ENCODE data around the gene OR1A1.
"Not testable (repeated sequence)": the region's sequence is repeated elsewhere in the genome, so short reads cannot be mapped to it uniquely, and the experiment has no call there.

OR1A1 gene

GRCh38 chr17:3207367-3207766 is at the start of gene OR1A1:
Gene OR1A1 (plus strand): TSS chr17:3207667. CDS start chr17:3215621, 7,954 bp downstream.
- DNase-seq, result no peak

GRCh38 chr17:3167574-3167973 is 39.9 kb upstream of the OR1A1 start:
- DNase-seq, result no peak

GRCh38 chr17:3189961-3190360 is 17.5 kb upstream of the OR1A1 start:
- DNase-seq, result no peak

GRCh38 chr17:3197219-3197618 is 10.2 kb upstream of the OR1A1 start, which contains the start of gene OR1A2:
Gene OR1A2 (plus strand): TSS chr17:3197519. CDS start chr17:3197519, 0 bp downstream.
- DNase-seq, result no peak

- DNase-seq, result no peak
Observed at GRCh38 chr17:3208484-3208883, 1.0 kb downstream of the OR1A1 start.

GRCh38 chr17:3213001-3213400 is 5.5 kb downstream of the OR1A1 start:
- DNase-seq, result no peak

- no peak for DNase-seq
Observed at GRCh38 chr17:3213587-3213986, 6.1 kb downstream of the OR1A1 start.

GRCh38 chr17:3219978-3220377 is 12.5 kb downstream of the OR1A1 start:
- DNase-seq, result not testable (repeated sequence)

- no peak for DNase-seq
Observed at GRCh38 chr17:3221850-3222249, 14.4 kb downstream of the OR1A1 start.

GRCh38 chr17:3222505-3222904 is 15.0 kb downstream of the OR1A1 start:
- no peak for DNase-seq

- DNase-seq, result not testable (repeated sequence)
Observed at GRCh38 chr17:3224721-3225352, 17.4 kb downstream of the OR1A1 start.

GRCh38 chr17:3232300-3232699 is 24.8 kb downstream of the OR1A1 start:
- DNase-seq, result not testable (repeated sequence)

- DNase-seq, result peak; percentile 61 to 68
Observed at GRCh38 chr17:3238685-3239084, 31.2 kb downstream of the OR1A1 start.

GRCh38 chr17:3241044-3241443 is 33.6 kb downstream of the OR1A1 start:
- DNase-seq, result not testable (repeated sequence)

- DNase-seq, result not testable (repeated sequence)
Observed at GRCh38 chr17:3244841-3245240, 37.4 kb downstream of the OR1A1 start.

- not testable (repeated sequence) for DNase-seq
Observed at GRCh38 chr17:3249013-3249412, 41.5 kb downstream of the OR1A1 start.

- no peak for DNase-seq
Observed at GRCh38 chr17:3256575-3256974, 49.1 kb downstream of the OR1A1 start.

- no peak for DNase-seq
Observed at GRCh38 chr17:3260163-3260562, 52.7 kb downstream of the OR1A1 start.

- DNase-seq, result no peak
Observed at GRCh38 chr17:3260600-3260999, 53.1 kb downstream of the OR1A1 start.

All from Kasumi-1 (cell line).